AG10803 (cell line): ENCODE measurements around the gene TAX1BP3.

Experiments
- DNase-seq: peaks from one replicate; pipeline ENCODE4 v3.0.0; 2010; ENCODE audit warnings: low read depth
- H3K4me3 ChIP-seq: 2 replicates; pipeline ENCODE4 v1.5.1; 2011; ENCODE audit warnings: mild to moderate bottlenecking, low read length, control low read depth
- CTCF ChIP-seq: conservative IDR thresholded peaks from 2 replicates; pipeline ENCODE4 v1.5.1; 2011; ENCODE audit warnings: mild to moderate bottlenecking, low read length, control low read depth, inconsistent platforms

The TAX1BP3 gene

GRCh38 chr17:3692346-3692745, 24.0 kb upstream of the TAX1BP3 start:
- TF ChIP-seq CTCF, result no peak
- no peak for DNase-seq
- no peak overlapping the region for H3K4me3 ChIP-seq

- no peak for DNase-seq
- TF ChIP-seq CTCF, result no peak
- H3K4me3 ChIP-seq, result no peak overlapping the region
Observed at GRCh38 chr17:3691617-3692067, 23.3 kb upstream of the TAX1BP3 start.

- no peak for TF ChIP-seq CTCF
- H3K4me3 ChIP-seq, result no peak overlapping the region
- DNase-seq, result no peak
Observed at GRCh38 chr17:3690094-3690715, 21.8 kb upstream of the TAX1BP3 start.

GRCh38 chr17:3689262-3690093, 21.1 kb upstream of the TAX1BP3 start:
- no peak for TF ChIP-seq CTCF
- no peak overlapping the region for H3K4me3 ChIP-seq
- DNase-seq, result no peak

GRCh38 chr17:3688852-3689261, 20.5 kb upstream of the TAX1BP3 start:
- no peak for TF ChIP-seq CTCF
- no peak for DNase-seq
- no peak overlapping the region for H3K4me3 ChIP-seq

- no peak for TF ChIP-seq CTCF
- no peak overlapping the region for H3K4me3 ChIP-seq
- DNase-seq, result no peak
Observed at GRCh38 chr17:3688027-3688553, 19.7 kb upstream of the TAX1BP3 start.

GRCh38 chr17:3685174-3685573, 16.8 kb upstream of the TAX1BP3 start:
- no peak for DNase-seq
- TF ChIP-seq CTCF, result no peak
- H3K4me3 ChIP-seq, result no peak overlapping the region
